PC-3 (cell line): ENCODE data around the gene SPEM3. TPM values are rescaled to one million over a fixed set of nuclear protein-coding genes. Genes with fewer than 3 reads are reported as not detected.

Source experiments
- ATAC-seq: fragments of 200-7000 bp; cut with Tn5 transposase; 2 replicates; pipeline ENCODE4 v1.9.1; 2020; ENCODE audit warnings: mild to moderate bottlenecking, moderate library complexity
- Bru-seq: library from RNA; stranded (reverse); fragments of 400-500 nt; gene quantifications from one replicate; lab custom pipeline; 2021; lab: Mats Ljungman, UMichigan
- BruChase-seq, 2 experiments: library from RNA; stranded (reverse); fragments of 400-500 nt; gene quantifications; one replicate each; lab custom pipeline; 2021; lab: Mats Ljungman, UMichigan
- BruUV-seq: library from RNA; stranded (reverse); fragments of 400-500 nt; replicated peaks from 2 replicates; lab custom pipeline; 2021; lab: Mats Ljungman, UMichigan
- CTCF ChIA-PET: fragments of 300-600 bp; sonication (Branson Sonifier 250); formaldehyde crosslinking; loops from one replicate; lab custom pipeline; 2022; ENCODE audit warnings: antibody characterized with exemption; lab: Charles Lee
- POLR2A ChIA-PET: fragments of 300-600 bp; sonication (Branson Sonifier 250); formaldehyde crosslinking; loops from one replicate; lab custom pipeline; 2022; ENCODE audit warnings: antibody characterized with exemption; ENCODE audit not compliant: unreplicated experiment; lab: Charles Lee
- DNase-seq: peaks from one replicate; pipeline ENCODE4 v3.0.0-alpha.2; 2015
- H2AFZ ChIP-seq: fragments of 300-600 bp; sonication (generic); 2 replicates; pipeline ENCODE4 v1.6.0; 2016; ENCODE audit warnings: antibody characterized with exemption, low read length
- H3F3A ChIP-seq: fragments of 300-600 bp; sonication (generic); one replicate; pipeline ENCODE4 v1.6.0; 2017; ENCODE audit warnings: antibody characterized with exemption, low read length, control low read depth, mild to moderate bottlenecking; ENCODE audit not compliant: unreplicated experiment
- H3K27ac ChIP-seq: fragments of 300-600 bp; sonication (generic); 2 replicates; pipeline ENCODE4 v1.5.1; 2016; ENCODE audit warnings: mild to moderate bottlenecking, low read length
- H3K27me3 ChIP-seq: fragments of 300-600 bp; sonication (generic); 2 replicates; pipeline ENCODE4 v1.6.1; 2016; ENCODE audit warnings: low read length, mixed read lengths
- H3K36me3 ChIP-seq: fragments of 300-600 bp; sonication (generic); 2 replicates; pipeline ENCODE4 v1.6.1; 2016; ENCODE audit warnings: low read depth, mixed run types, low read length, mixed read lengths
- H3K4me1 ChIP-seq: fragments of 300-600 bp; sonication (generic); 2 replicates; pipeline ENCODE4 v1.5.1; 2016; ENCODE audit warnings: low read length; ENCODE audit not compliant: insufficient read depth
- H3K4me2 ChIP-seq: fragments of 300-600 bp; sonication (generic); 2 replicates; pipeline ENCODE4 v1.6.0; 2016; ENCODE audit warnings: low read length
- H3K4me3 ChIP-seq: fragments of 300-600 bp; sonication (generic); 2 replicates; pipeline ENCODE4 v1.5.1; 2016; ENCODE audit warnings: mild to moderate bottlenecking, low read length, mixed read lengths
- H3K79me2 ChIP-seq: fragments of 300-600 bp; sonication (generic); 2 replicates; pipeline ENCODE4 v1.6.1; 2017; ENCODE audit warnings: low read length, mixed read lengths
- H3K9ac ChIP-seq: fragments of 300-600 bp; sonication (generic); 2 replicates; pipeline ENCODE4 v1.6.0; 2016; ENCODE audit warnings: mild to moderate bottlenecking, low read length
- H3K9me2 ChIP-seq: fragments of 300-600 bp; sonication (generic); replicated peaks from 2 replicates; pipeline ENCODE4 v1.6.1; 2016; ENCODE audit warnings: mixed run types, low read length, mixed read lengths
- H3K9me3 ChIP-seq: fragments of 300-600 bp; sonication (generic); 2 replicates; pipeline ENCODE4 v1.6.1; 2016; ENCODE audit warnings: low read length, mixed read lengths
- H4K20me1 ChIP-seq: fragments of 300-600 bp; sonication (generic); 2 replicates; pipeline ENCODE4 v1.6.1; 2016; ENCODE audit warnings: low read length, mixed read lengths
- EZH2 ChIP-seq: fragments of 300-600 bp; sonication (generic); IDR thresholded peaks from one replicate; pipeline ENCODE4 v1.6.1; 2017; ENCODE audit warnings: antibody characterized with exemption, mild to moderate bottlenecking, low read length; ENCODE audit not compliant: unreplicated experiment
- EZH2phosphoT487 ChIP-seq: fragments of 300-600 bp; sonication (generic); IDR thresholded peaks from 2 replicates; pipeline ENCODE4 v1.6.1; 2018; ENCODE audit warnings: mild to moderate bottlenecking, antibody characterized with exemption, low read length, borderline replicate concordance
- intact Hi-C: fragments of 100-400 bp; cut with micrococcal nuclease; formaldehyde crosslinking; loops from 2 replicates; pipeline ENCODE4 v1.9.0; 2023
- long read RNA-seq: library from polyadenylated mRNA; unstranded; transcript quantifications from one replicate; pipeline ENCODE4 v2.0.0, GENCODE V29; 2021; ENCODE audit not compliant: unreplicated experiment
- total RNA-seq: library from RNA; depleted of rRNA; stranded (reverse); fragments of >200 nt; gene quantifications from 2 replicates; pipeline ENCODE4 v1.2.3, GENCODE V29; 2014; rRNA removed
- TF ChIP-seq, protein P1 (sequence below): fragments of 300-600 bp; sonication (generic); conservative IDR thresholded peaks from 2 replicates; pipeline ENCODE4 v1.5.1; 2017; ENCODE audit warnings: antibody characterized with exemption, low read depth, mild to moderate bottlenecking, low read length

The SPEM3 gene
- total RNA-seq (not detected in 2 replicates), Bru-seq, nascent RNA (not detected), BruChase-seq, experiment 1, labeled RNA remaining after a 6-hour chase (percentile 13 among the genes with signal in this experiment), BruChase-seq, experiment 2, labeled RNA remaining after a 2-hour chase (percentile 8 among the genes with signal in this experiment)
- long read RNA-seq: 0 reads

DNA sequence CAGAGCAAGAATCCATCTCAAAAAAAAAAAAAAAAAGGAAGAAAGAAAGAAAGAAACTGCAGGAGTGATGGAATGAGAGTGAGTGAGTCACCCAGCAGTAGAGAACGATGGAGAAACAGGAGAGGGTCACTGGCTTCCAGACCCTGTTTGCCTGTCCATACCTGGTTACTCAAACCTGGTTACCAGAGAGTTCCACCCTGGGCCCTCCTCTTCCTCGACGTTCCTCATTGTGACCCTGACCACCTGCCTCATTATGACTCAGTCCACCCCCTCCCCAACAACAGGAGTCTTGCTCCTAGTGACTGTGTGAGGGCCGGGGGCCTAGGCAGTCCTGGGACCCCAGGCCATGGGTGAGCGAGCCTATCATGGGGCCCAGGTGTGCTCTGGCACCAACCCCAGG lies at the start of gene SPEM3:
Gene SPEM3 (plus strand): TSS at position 301 of the 400 bp plus-strand sequence. CDS start 46 bp downstream, at position 347.
- TF ChIP-seq EZH2: no peak
- TF ChIP-seq, protein P1, sequence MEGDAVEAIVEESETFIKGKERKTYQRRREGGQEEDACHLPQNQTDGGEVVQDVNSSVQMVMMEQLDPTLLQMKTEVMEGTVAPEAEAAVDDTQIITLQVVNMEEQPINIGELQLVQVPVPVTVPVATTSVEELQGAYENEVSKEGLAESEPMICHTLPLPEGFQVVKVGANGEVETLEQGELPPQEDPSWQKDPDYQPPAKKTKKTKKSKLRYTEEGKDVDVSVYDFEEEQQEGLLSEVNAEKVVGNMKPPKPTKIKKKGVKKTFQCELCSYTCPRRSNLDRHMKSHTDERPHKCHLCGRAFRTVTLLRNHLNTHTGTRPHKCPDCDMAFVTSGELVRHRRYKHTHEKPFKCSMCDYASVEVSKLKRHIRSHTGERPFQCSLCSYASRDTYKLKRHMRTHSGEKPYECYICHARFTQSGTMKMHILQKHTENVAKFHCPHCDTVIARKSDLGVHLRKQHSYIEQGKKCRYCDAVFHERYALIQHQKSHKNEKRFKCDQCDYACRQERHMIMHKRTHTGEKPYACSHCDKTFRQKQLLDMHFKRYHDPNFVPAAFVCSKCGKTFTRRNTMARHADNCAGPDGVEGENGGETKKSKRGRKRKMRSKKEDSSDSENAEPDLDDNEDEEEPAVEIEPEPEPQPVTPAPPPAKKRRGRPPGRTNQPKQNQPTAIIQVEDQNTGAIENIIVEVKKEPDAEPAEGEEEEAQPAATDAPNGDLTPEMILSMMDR: no peak
- no peak for TF ChIP-seq EZH2phosphoT487
- Histone ChIP-seq H3F3A (no peaks in the 10 kb centered on the region), H4K20me1 (no peaks in the 10 kb centered on the region), H3K4me1 (no peaks in the 10 kb centered on the region), H3K9me2 (no peaks in the 10 kb centered on the region), H3K9me3 (no peaks in the 10 kb centered on the region), H3K4me3 (no peak within 1 kb of the TSS), H3K27ac (no peak within 1 kb of the TSS), H3K27me3 (no peaks in the 10 kb centered on the region), H3K9ac (no peak within 1 kb of the TSS), H2AFZ (no peak within 1 kb of the TSS), H3K36me3 (no peaks in the 10 kb centered on the region), H3K4me2 (no peak within 1 kb of the TSS), H3K79me2 (no peaks in the 10 kb centered on the region)
- no TSS peak for BruUV-seq
- DNase-seq: no peak
- POLR2A ChIA-PET: no interaction called here
- CTCF ChIA-PET: no interaction called here
- ATAC-seq: no peak
- intact Hi-C loops: no loop called here

DNA sequence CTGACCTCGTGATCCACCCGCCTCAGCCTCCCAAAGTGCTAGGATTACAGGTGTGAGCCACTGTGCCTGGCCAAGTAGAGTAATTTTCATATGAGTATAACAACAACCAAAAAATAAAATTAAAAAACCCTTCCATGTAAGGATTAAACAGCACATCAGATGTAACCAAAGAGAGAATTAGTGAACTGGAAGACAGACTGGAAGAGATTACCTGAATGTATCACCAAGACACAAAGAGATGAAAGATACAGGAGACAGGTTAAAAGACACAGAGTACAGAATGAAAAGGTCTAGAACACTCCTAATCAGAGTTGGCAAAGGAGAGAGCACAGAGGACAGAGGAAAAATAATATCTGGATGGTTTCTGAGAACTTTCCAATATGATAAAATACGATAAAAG lies 49.5 kb upstream of the SPEM3 start:
- TF ChIP-seq EZH2 (no peak), EZH2phosphoT487 (no peak)
- TF ChIP-seq, protein P1: no peak
- intact Hi-C loops: no loop called here

DNA sequence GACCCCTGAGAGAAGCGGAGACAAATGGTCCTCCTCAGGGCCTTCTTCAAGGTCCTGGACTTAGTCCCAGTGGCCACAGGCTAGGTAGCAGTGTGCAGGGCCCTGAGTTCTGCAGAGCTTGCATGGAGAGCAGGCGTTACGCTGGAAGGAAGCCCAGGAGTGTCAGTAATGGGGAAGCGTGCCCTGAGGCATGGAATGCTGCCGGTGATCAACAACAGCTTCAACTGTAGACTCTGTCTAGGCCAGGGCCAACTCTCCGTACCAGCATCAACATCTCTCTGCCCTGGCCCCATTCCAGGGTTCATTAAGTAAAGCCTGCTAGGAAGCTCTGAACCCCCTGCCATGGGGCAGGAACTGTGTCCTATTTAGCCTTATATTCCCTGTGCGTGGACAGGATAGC lies 48.3 kb upstream of the SPEM3 start:
- H3K9me2 ChIP-seq: no peaks in the 10 kb centered on the region
- H3K36me3 ChIP-seq: no peaks in the 10 kb centered on the region
- peaks cover 6% of the 10 kb centered on the region; the same call in 1 of the 2 replicates for H3K4me1 ChIP-seq
- peak overlapping the region; percentile 86 for H2AFZ ChIP-seq
- intact Hi-C loops: no loop called here
- no peaks in the 10 kb centered on the region for H3K27me3 ChIP-seq
- peak overlapping the region; percentile 95 for H3K4me2 ChIP-seq
- DNase-seq (peak; percentile 11), ATAC-seq (no peak)
- CTCF ChIA-PET: no interaction called here
- no peak for TF ChIP-seq EZH2phosphoT487
- TF ChIP-seq, protein P1: no peak
- no peak for TF ChIP-seq EZH2
- H4K20me1 ChIP-seq: no peaks in the 10 kb centered on the region
- POLR2A ChIA-PET: no interaction called here
- H3F3A ChIP-seq: no peaks in the 10 kb centered on the region
- no peaks in the 10 kb centered on the region for H3K9me3 ChIP-seq
- H3K27ac ChIP-seq: no peak overlapping the region
- no TSS peak for BruUV-seq
- H3K4me3 ChIP-seq: peak overlapping the region; percentile 87
- peaks cover 4% of the 10 kb centered on the region; the same call in 1 of the 2 replicates for H3K79me2 ChIP-seq
- H3K9ac ChIP-seq: peak overlapping the region; percentile 73

More for the DNA sequence above, 49.5 kb upstream of the SPEM3 start:
- Histone ChIP-seq H4K20me1 (no peaks in the 10 kb centered on the region), H3K27me3 (no peaks in the 10 kb centered on the region), H3K4me3 (no peak overlapping the region), H3K9ac (no peak overlapping the region), H3K9me2 (no peaks in the 10 kb centered on the region), H3K79me2 (peaks cover 4% of the 10 kb centered on the region; the same call in 1 of the 2 replicates), H3K4me1 (peaks cover 6% of the 10 kb centered on the region; the same call in 1 of the 2 replicates), H3K36me3 (no peaks in the 10 kb centered on the region), H3K4me2 (no peak overlapping the region), H3K27ac (no peak overlapping the region), H3K9me3 (no peaks in the 10 kb centered on the region), H2AFZ (no peak overlapping the region), H3F3A (no peaks in the 10 kb centered on the region)
- ATAC-seq: no peak
- BruUV-seq: no TSS peak
- ChIA-PET POLR2A (no interaction called here), CTCF (no interaction called here)
- no peak for DNase-seq
